ENCODE data around the gene SDK1. TPM values are rescaled to one million over a fixed set of nuclear protein-coding genes. Genes with fewer than 3 reads are reported as not detected.
"Not testable (repeated sequence)": the region's sequence is repeated elsewhere in the genome, so short reads cannot be mapped to it uniquely, and the experiment has no call there.

The SDK1 gene
- total RNA-seq, 2 experiments from 2014 or later = 0.10 to 0.17 TPM

- peaks cover 1% of the 10 kb centered on the region for H3K9me3 Mint-ChIP-seq
- H3K36me3 Mint-ChIP-seq (ENCODE audit: low read depth) = peaks cover 2% of the 10 kb centered on the region
- no peak overlapping the region for H3K27ac Mint-ChIP-seq
- ChIA-PET CTCF (no interaction called here), POLR2A (no interaction called here)
- no peaks in the 10 kb centered on the region for H3K27me3 Mint-ChIP-seq
- peaks cover 8% of the 10 kb centered on the region for H3K4me1 Mint-ChIP-seq
- no peak for DNase-seq
- no peak overlapping the region for H3K4me3 Mint-ChIP-seq
These were observed 782.5 kb downstream of the SDK1 start for GRCh38 chr7:4083513-4083912.

- Mint-ChIP-seq H3K9me3 (peaks cover 3% of the 10 kb centered on the region), H3K4me1 (peaks cover 8% of the 10 kb centered on the region), H3K27me3 (no peaks in the 10 kb centered on the region), H3K27ac (no peak overlapping the region), H3K36me3 (ENCODE audit: low read depth) (peaks cover 2% of the 10 kb centered on the region), H3K4me3 (no peak overlapping the region)
- DNase-seq = no peak
- ChIA-PET CTCF (no interaction called here), POLR2A (no interaction called here)
These were observed 783.2 kb downstream of the SDK1 start for GRCh38 chr7:4084271-4084670.

GRCh38 chr7:4085937-4086691 is 785.1 kb downstream of the SDK1 start:
- POLR2A ChIA-PET = no interaction called here
- H3K27ac Mint-ChIP-seq = no peak overlapping the region

GRCh38 chr7:4086723-4087122 is 785.7 kb downstream of the SDK1 start:
- H3K4me1 Mint-ChIP-seq = peaks cover 8% of the 10 kb centered on the region
- no peak overlapping the region for H3K27ac Mint-ChIP-seq
- CTCF ChIA-PET = interaction anchor here (0.5 kb wide), 1 partner anchor 397 kb away, joined by 5 read pairs; no protein-coding TSS in a partner anchor
- peaks cover 4% of the 10 kb centered on the region for H3K36me3 Mint-ChIP-seq (ENCODE audit: low read depth)
- peaks cover 18% of the 10 kb centered on the region for H3K9me3 Mint-ChIP-seq
- no peaks in the 10 kb centered on the region for H3K27me3 Mint-ChIP-seq
- H3K4me3 Mint-ChIP-seq = no peak overlapping the region
- POLR2A ChIA-PET = no interaction called here
- no peak for DNase-seq

More at GRCh38 chr7:4085937-4086691, 785.1 kb downstream of the SDK1 start:
- no peak for DNase-seq
- Mint-ChIP-seq H3K9me3 (peaks cover 17% of the 10 kb centered on the region), H3K4me3 (no peak overlapping the region), H3K36me3 (ENCODE audit: low read depth) (peaks cover 2% of the 10 kb centered on the region), H3K4me1 (peaks cover 8% of the 10 kb centered on the region), H3K27me3 (no peaks in the 10 kb centered on the region)
- CTCF ChIA-PET = interaction anchor here (0.5 kb wide), 1 partner anchor 398 kb away, joined by 5 read pairs; no protein-coding TSS in a partner anchor

- CTCF ChIA-PET = interaction anchor here (0.6 kb wide), 1 partner anchor 846 kb away, joined by 3 read pairs; no protein-coding TSS in a partner anchor
- Mint-ChIP-seq H3K4me3 (no peak overlapping the region), H3K36me3 (ENCODE audit: low read depth) (peaks cover 3% of the 10 kb centered on the region), H3K27ac (no peak overlapping the region), H3K9me3 (peaks cover 20% of the 10 kb centered on the region), H3K27me3 (no peaks in the 10 kb centered on the region), H3K4me1 (peaks cover 16% of the 10 kb centered on the region)
- no peak for DNase-seq
- POLR2A ChIA-PET = no interaction called here
These were observed 790.7 kb downstream of the SDK1 start for GRCh38 chr7:4091767-4092166.

GRCh38 chr7:4093035-4093434 is 792.0 kb downstream of the SDK1 start:
- peaks cover 20% of the 10 kb centered on the region for H3K9me3 Mint-ChIP-seq
- H3K27ac Mint-ChIP-seq = no peak overlapping the region
- ChIA-PET CTCF (no interaction called here), POLR2A (no interaction called here)
- peaks cover 3% of the 10 kb centered on the region for H3K36me3 Mint-ChIP-seq (ENCODE audit: low read depth)
- H3K4me3 Mint-ChIP-seq = no peak overlapping the region
- H3K27me3 Mint-ChIP-seq = no peaks in the 10 kb centered on the region
- DNase-seq = no peak
- peaks cover 29% of the 10 kb centered on the region for H3K4me1 Mint-ChIP-seq

- Mint-ChIP-seq H3K4me1 (peaks cover 33% of the 10 kb centered on the region), H3K4me3 (no peak overlapping the region), H3K36me3 (ENCODE audit: low read depth) (peaks cover 3% of the 10 kb centered on the region), H3K9me3 (peaks cover 19% of the 10 kb centered on the region), H3K27me3 (no peaks in the 10 kb centered on the region), H3K27ac (no peak overlapping the region)
- ChIA-PET CTCF (no interaction called here), POLR2A (no interaction called here)
- DNase-seq = no peak
These were observed 792.4 kb downstream of the SDK1 start for GRCh38 chr7:4093483-4093882.

- H3K36me3 Mint-ChIP-seq (ENCODE audit: low read depth); DNase-seq; H3K4me3 Mint-ChIP-seq; H3K27ac Mint-ChIP-seq; CTCF ChIA-PET; POLR2A ChIA-PET; H3K27me3 Mint-ChIP-seq: not testable (repeated sequence)
- Mint-ChIP-seq H3K4me1 (peaks cover 37% of the 10 kb centered on the region), H3K9me3 (peaks cover 17% of the 10 kb centered on the region)
These were observed 793.1 kb downstream of the SDK1 start for GRCh38 chr7:4094158-4094557.

GRCh38 chr7:4097001-4097609 is 796.1 kb downstream of the SDK1 start:
- peak; percentile 24 for DNase-seq
- Mint-ChIP-seq H3K27ac (peak overlapping the region; percentile 67), H3K4me3 (peak overlapping the region; percentile 18), H3K27me3 (no peaks in the 10 kb centered on the region), H3K9me3 (no peaks in the 10 kb centered on the region), H3K36me3 (ENCODE audit: low read depth) (no peaks in the 10 kb centered on the region), H3K4me1 (peaks cover 37% of the 10 kb centered on the region)
- ChIA-PET POLR2A (no interaction called here), CTCF (no interaction called here)

- DNase-seq = no peak
- no peak overlapping the region for H3K4me3 Mint-ChIP-seq
- peaks cover 37% of the 10 kb centered on the region for H3K4me1 Mint-ChIP-seq
- ChIA-PET CTCF (no interaction called here), POLR2A (no interaction called here)
- no peak overlapping the region for H3K27ac Mint-ChIP-seq
- no peaks in the 10 kb centered on the region for H3K27me3 Mint-ChIP-seq
- H3K9me3 Mint-ChIP-seq = no peaks in the 10 kb centered on the region
- H3K36me3 Mint-ChIP-seq (ENCODE audit: low read depth) = no peaks in the 10 kb centered on the region
These were observed 797.1 kb downstream of the SDK1 start for GRCh38 chr7:4098169-4098568.

- Mint-ChIP-seq H3K27ac (no peak overlapping the region), H3K36me3 (ENCODE audit: low read depth) (no peaks in the 10 kb centered on the region), H3K4me1 (peaks cover 35% of the 10 kb centered on the region), H3K4me3 (no peak overlapping the region), H3K9me3 (no peaks in the 10 kb centered on the region), H3K27me3 (no peaks in the 10 kb centered on the region)
- ChIA-PET POLR2A (no interaction called here), CTCF (no interaction called here)
- DNase-seq = no peak
These were observed 798.6 kb downstream of the SDK1 start for GRCh38 chr7:4099651-4100050.

- Mint-ChIP-seq H3K4me1 (peaks cover 33% of the 10 kb centered on the region), H3K27ac (no peak overlapping the region), H3K4me3 (no peak overlapping the region), H3K9me3 (no peaks in the 10 kb centered on the region), H3K27me3 (no peaks in the 10 kb centered on the region), H3K36me3 (ENCODE audit: low read depth) (no peaks in the 10 kb centered on the region)
- ChIA-PET CTCF (no interaction called here), POLR2A (no interaction called here)
- DNase-seq = no peak
These were observed 799.1 kb downstream of the SDK1 start for GRCh38 chr7:4100148-4100547.

- Mint-ChIP-seq H3K4me1 (peaks cover 31% of the 10 kb centered on the region), H3K36me3 (ENCODE audit: low read depth) (no peaks in the 10 kb centered on the region), H3K9me3 (no peaks in the 10 kb centered on the region), H3K27ac (no peak overlapping the region), H3K27me3 (no peaks in the 10 kb centered on the region), H3K4me3 (no peak overlapping the region)
- no peak for DNase-seq
- POLR2A ChIA-PET = no interaction called here
- CTCF ChIA-PET = no interaction called here
These were observed 799.6 kb downstream of the SDK1 start for GRCh38 chr7:4100691-4101090.

Measured in activated CD4-positive, alpha-beta T cell treated with anti-CD3 and anti-CD28 coated beads, Interleukin-2, amount 10 ng/mL, durations not matched to agents 7 days and 5 days (primary cell).